Endothelial cell (in vitro differentiated cells): ENCODE results near the gene IRAK2. TPM values are rescaled to one million over a fixed set of nuclear protein-coding genes. Genes with fewer than 3 reads are reported as not detected.

ENCODE experiments used
- DNase-seq: peaks from one replicate; pipeline ENCODE4 v3.0.0; 2021; ENCODE audit warnings: low spot score
- H3K27ac Mint-ChIP-seq: one replicate; pipeline ENCODE4 v1.8.0; 2021; ENCODE audit warnings: mixed read lengths, inconsistent platforms; ENCODE audit not compliant: unreplicated experiment
- H3K27me3 Mint-ChIP-seq: one replicate; pipeline ENCODE4 v1.8.0; 2021; ENCODE audit warnings: mild to moderate bottlenecking, moderate library complexity, mixed read lengths, inconsistent platforms; ENCODE audit not compliant: unreplicated experiment
- H3K36me3 Mint-ChIP-seq: one replicate; pipeline ENCODE4 v1.8.0; 2021; ENCODE audit warnings: mild to moderate bottlenecking, low read depth, mixed read lengths, inconsistent platforms; ENCODE audit not compliant: unreplicated experiment
- H3K4me1 Mint-ChIP-seq: one replicate; pipeline ENCODE4 v1.8.0; 2021; ENCODE audit warnings: mild to moderate bottlenecking, mixed read lengths, inconsistent platforms; ENCODE audit not compliant: unreplicated experiment
- H3K4me3 Mint-ChIP-seq: one replicate; pipeline ENCODE4 v1.8.0; 2021; ENCODE audit warnings: mild to moderate bottlenecking, mixed read lengths, inconsistent platforms; ENCODE audit not compliant: unreplicated experiment
- H3K9me3 Mint-ChIP-seq: one replicate; pipeline ENCODE4 v1.8.0; 2021; ENCODE audit warnings: mixed read lengths, inconsistent platforms; ENCODE audit not compliant: unreplicated experiment
- total RNA-seq: library from RNA; stranded (reverse); fragmentation: NEBNext Ultra II Directional; extraction: Animal tissue kit (Norgen Biotek cat#: 25700); gene quantifications from one replicate; pipeline ENCODE4 v1.2.1, GENCODE V29; 2021; ENCODE audit not compliant: unreplicated experiment
- TF ChIP-seq, protein P1 (sequence below): fragments of 200-600 bp; sonication (generic); IDR thresholded peaks from one replicate; pipeline ENCODE4 v1.5.0; 2021; ENCODE audit warnings: antibody characterized with exemption; ENCODE audit not compliant: unreplicated experiment

The IRAK2 gene
- total RNA-seq, 1 donor from 2014 or later = 1.1 TPM

DNA sequence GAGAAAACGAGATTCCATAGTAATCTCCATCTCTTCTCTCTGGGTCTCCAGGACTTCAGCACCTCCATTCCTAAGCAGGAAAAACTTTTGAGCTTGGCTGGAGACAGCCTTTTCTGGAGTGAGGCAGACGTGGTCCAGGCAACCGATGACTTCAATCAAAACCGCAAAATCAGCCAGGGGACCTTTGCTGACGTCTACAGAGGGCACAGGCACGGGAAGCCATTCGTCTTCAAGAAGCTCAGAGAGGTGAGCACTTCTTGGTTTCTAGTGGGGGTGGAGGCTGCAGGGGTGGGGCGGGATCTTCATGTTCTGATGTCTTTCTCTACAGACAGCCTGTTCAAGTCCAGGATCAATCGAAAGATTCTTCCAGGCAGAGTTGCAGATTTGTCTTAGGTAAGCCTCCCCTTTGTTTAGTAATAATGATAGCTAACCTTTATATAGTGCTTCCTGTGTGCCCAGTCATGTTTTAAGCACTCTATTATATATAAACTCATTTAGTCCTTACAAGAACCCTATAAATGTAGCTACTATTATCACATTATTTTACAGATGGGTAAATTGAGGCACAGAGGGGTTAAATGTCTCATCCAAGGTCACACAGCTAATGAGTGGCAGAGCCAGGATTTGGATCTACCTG, 48.6 kb downstream of the IRAK2 start:
- peaks cover 5% of the 10 kb centered on the region for H3K27me3 Mint-ChIP-seq
- H3K36me3 Mint-ChIP-seq = peaks cover 13% of the 10 kb centered on the region
- DNase-seq = no peak
- TF ChIP-seq, protein P1, sequence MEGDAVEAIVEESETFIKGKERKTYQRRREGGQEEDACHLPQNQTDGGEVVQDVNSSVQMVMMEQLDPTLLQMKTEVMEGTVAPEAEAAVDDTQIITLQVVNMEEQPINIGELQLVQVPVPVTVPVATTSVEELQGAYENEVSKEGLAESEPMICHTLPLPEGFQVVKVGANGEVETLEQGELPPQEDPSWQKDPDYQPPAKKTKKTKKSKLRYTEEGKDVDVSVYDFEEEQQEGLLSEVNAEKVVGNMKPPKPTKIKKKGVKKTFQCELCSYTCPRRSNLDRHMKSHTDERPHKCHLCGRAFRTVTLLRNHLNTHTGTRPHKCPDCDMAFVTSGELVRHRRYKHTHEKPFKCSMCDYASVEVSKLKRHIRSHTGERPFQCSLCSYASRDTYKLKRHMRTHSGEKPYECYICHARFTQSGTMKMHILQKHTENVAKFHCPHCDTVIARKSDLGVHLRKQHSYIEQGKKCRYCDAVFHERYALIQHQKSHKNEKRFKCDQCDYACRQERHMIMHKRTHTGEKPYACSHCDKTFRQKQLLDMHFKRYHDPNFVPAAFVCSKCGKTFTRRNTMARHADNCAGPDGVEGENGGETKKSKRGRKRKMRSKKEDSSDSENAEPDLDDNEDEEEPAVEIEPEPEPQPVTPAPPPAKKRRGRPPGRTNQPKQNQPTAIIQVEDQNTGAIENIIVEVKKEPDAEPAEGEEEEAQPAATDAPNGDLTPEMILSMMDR = no peak
- no peaks in the 10 kb centered on the region for H3K4me1 Mint-ChIP-seq
- H3K4me3 Mint-ChIP-seq = no peak overlapping the region
- no peak overlapping the region for H3K27ac Mint-ChIP-seq
- peaks cover 6% of the 10 kb centered on the region for H3K9me3 Mint-ChIP-seq

DNA sequence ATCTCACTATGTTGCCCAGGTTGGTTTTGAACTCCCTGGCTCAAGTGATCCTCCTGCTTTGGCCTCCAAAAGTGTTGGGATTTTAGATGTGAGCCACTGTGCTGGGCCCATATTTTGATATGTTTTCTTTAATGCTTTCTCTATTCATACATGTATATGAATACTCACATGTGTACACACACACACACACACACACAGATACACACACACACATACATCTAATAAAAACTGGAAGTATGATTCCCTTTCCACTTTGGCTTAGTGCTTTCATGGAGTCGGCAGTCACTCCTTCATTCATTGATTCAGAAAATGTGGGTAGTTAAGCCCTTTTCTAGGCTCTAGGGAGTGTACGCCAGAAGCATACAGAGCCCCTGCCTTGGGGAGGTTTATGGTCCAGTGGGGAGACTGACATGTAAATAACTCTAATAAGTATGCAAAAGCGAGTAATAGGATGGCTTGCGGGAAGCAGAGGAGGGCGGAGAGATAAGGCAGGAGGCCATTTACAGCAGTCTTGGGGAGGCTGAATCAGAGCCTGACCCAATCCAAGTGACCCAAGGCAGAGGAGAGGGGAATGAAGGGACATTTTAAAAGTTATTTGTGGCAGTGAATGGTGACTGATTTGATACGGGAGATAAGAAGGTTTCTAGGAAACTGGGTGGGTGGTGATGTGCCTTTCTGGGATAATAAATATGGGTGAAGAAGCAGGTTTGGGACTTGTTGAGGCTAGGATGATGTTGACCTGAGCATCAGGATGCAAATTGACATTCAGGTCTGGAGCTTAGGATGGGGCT, 51.1 kb downstream of the IRAK2 start:
- no peak for DNase-seq
- Mint-ChIP-seq H3K27me3 (peaks cover 5% of the 10 kb centered on the region), H3K4me3 (no peak overlapping the region), H3K27ac (no peak overlapping the region), H3K9me3 (peaks cover 6% of the 10 kb centered on the region), H3K36me3 (peaks cover 17% of the 10 kb centered on the region), H3K4me1 (peaks cover 11% of the 10 kb centered on the region)
- TF ChIP-seq, protein P1 = no peak

DNA sequence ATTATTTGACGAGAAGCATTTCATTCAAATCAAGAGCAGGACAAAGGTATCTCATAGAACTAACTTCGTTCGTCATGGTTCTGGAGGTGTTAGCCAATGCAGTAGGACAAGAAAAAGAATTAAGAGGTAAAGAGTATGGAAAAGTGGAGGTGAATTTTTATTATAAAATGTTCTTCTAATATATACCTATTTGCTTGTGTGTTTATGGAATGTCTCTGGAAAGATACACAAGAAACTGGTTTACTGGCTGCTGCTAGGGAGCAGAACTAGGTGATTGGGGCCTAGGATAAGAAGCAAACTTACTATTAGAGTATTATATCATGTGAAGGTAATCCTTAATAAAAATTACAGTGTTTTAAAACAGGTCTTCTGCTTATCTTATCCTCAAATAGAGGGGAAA, 52.6 kb downstream of the IRAK2 start:
- no peak overlapping the region for H3K4me3 Mint-ChIP-seq
- peaks cover 17% of the 10 kb centered on the region for H3K36me3 Mint-ChIP-seq
- peaks cover 5% of the 10 kb centered on the region for H3K27me3 Mint-ChIP-seq
- H3K9me3 Mint-ChIP-seq = peaks cover 6% of the 10 kb centered on the region
- no peak for DNase-seq
- H3K27ac Mint-ChIP-seq = no peak overlapping the region
- TF ChIP-seq, protein P1 = no peak
- H3K4me1 Mint-ChIP-seq = peaks cover 17% of the 10 kb centered on the region

DNA sequence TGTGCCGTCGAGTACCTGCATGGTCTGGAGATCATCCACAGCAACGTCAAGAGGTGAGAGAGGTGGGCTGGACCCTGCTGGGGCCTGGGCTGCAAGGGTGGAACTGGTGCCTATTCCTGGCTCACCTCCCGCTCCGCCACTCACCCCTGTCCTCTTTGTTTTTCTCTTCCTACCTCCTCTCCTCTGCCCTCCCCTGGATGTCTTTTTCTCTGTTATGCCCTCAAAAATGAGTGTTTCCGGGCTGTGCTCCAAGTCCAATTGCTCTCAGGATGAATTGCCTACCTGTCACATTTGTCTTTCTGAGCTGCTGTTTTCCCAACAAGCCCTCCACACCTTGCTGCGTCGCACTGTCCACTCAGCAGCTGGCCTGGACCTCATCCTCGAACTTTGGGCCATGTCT, 55.0 kb downstream of the IRAK2 start:
- H3K36me3 Mint-ChIP-seq = peaks cover 17% of the 10 kb centered on the region
- H3K4me3 Mint-ChIP-seq = no peak overlapping the region
- peaks cover 27% of the 10 kb centered on the region for H3K4me1 Mint-ChIP-seq
- TF ChIP-seq, protein P1 = no peak
- H3K27me3 Mint-ChIP-seq = peaks cover 6% of the 10 kb centered on the region
- no peak for DNase-seq
- no peak overlapping the region for H3K27ac Mint-ChIP-seq
- H3K9me3 Mint-ChIP-seq = peaks cover 6% of the 10 kb centered on the region
